OCI-LY1 (cell line): ENCODE measurements around the gene PKNOX1.
"Not testable (repeated sequence)": the region's sequence is repeated elsewhere in the genome, so short reads cannot be mapped to it uniquely, and the experiment has no call there.

Experiments used
- H2AFZ ChIP-seq: fragments of 200-600 bp; sonication (generic), shearing (Covaris generic); 2 replicates; pipeline ENCODE4 v1.6.0; 2014; ENCODE audit warnings: antibody characterized with exemption, mild to moderate bottlenecking, low read length
- H3F3A ChIP-seq: fragments of 200-600 bp; sonication (generic), shearing (Covaris generic); 2 replicates; pipeline ENCODE4 v1.6.0; 2014; ENCODE audit warnings: mild to moderate bottlenecking, antibody characterized with exemption, low read length, moderate library complexity; ENCODE audit not compliant: insufficient read depth
- H3K27ac ChIP-seq: fragments of 200-600 bp; sonication (generic); 2 replicates; pipeline ENCODE4 v1.5.1; 2014; ENCODE audit warnings: low read length, mixed run types, mild to moderate bottlenecking, low read depth; ENCODE audit not compliant: poor library complexity, severe bottlenecking
- H3K27me3 ChIP-seq: fragments of 200-600 bp; sonication (generic); 2 replicates; pipeline ENCODE4 v1.6.0; 2014; ENCODE audit warnings: antibody characterized with exemption, mild to moderate bottlenecking, low read length, moderate library complexity; ENCODE audit not compliant: insufficient read depth
- H3K36me3 ChIP-seq: fragments of 200-600 bp; sonication (generic); 2 replicates; pipeline ENCODE4 v1.6.1; 2014; ENCODE audit warnings: mild to moderate bottlenecking, antibody characterized with exemption, low read length, moderate library complexity, mixed read lengths; ENCODE audit not compliant: insufficient read depth
- H3K4me1 ChIP-seq: fragments of 200-600 bp; sonication (generic); 2 replicates; pipeline ENCODE4 v1.5.1; 2014; ENCODE audit warnings: mild to moderate bottlenecking, low read length, moderate library complexity; ENCODE audit not compliant: insufficient read depth, severe bottlenecking
- H3K4me2 ChIP-seq: fragments of 200-600 bp; sonication (generic), shearing (Covaris generic); 2 replicates; pipeline ENCODE4 v1.6.1; 2014; ENCODE audit warnings: low read length
- H3K4me3 ChIP-seq: fragments of 200-600 bp; sonication (generic); 2 replicates; pipeline ENCODE4 v1.5.1; 2014; ENCODE audit warnings: low read length, low read depth, mild to moderate bottlenecking, mixed read lengths; ENCODE audit not compliant: poor library complexity, severe bottlenecking
- H3K79me2 ChIP-seq: fragments of 200-600 bp; shearing (Covaris generic); 2 replicates; pipeline ENCODE4 v1.6.1; 2016; ENCODE audit warnings: mixed run types, low read length, mixed read lengths; ENCODE audit not compliant: insufficient read depth
- H3K9ac ChIP-seq: fragments of 200-600 bp; sonication (generic), shearing (Covaris generic); 2 replicates; pipeline ENCODE4 v1.6.1; 2014; ENCODE audit warnings: mild to moderate bottlenecking, low read length, mixed read lengths
- H3K9me2 ChIP-seq: fragments of 200-600 bp; sonication (generic), shearing (Covaris generic); 2 replicates; pipeline ENCODE4 v1.6.1; 2014; ENCODE audit warnings: low read depth, mild to moderate bottlenecking, low read length, mixed read lengths
- H3K9me3 ChIP-seq: fragments of 200-600 bp; shearing (Covaris generic); 2 replicates; pipeline ENCODE4 v1.6.1; 2014; ENCODE audit warnings: low read length, mixed read lengths
- H4K20me1 ChIP-seq: fragments of 200-600 bp; sonication (generic), shearing (Covaris generic); 2 replicates; pipeline ENCODE4 v1.6.0; 2016; ENCODE audit warnings: mild to moderate bottlenecking, low read length; ENCODE audit not compliant: insufficient read depth
- EZH2 ChIP-seq: fragments of 200-600 bp; sonication (generic), shearing (Covaris generic); IDR thresholded peaks from 2 replicates; pipeline ENCODE4 v1.8.0; 2017; ENCODE audit warnings: borderline replicate concordance, mixed run types, mild to moderate bottlenecking, antibody characterized with exemption, low read length, moderate library complexity, mixed read lengths
- TF ChIP-seq, protein P1 (sequence below): fragments of 200-600 bp; sonication (generic), shearing (Covaris generic); IDR thresholded peaks from 2 replicates; pipeline ENCODE4 v1.5.1; 2017; ENCODE audit warnings: mild to moderate bottlenecking, antibody characterized with exemption, low read length, moderate library complexity, mixed read lengths

Gene PKNOX1

DNA sequence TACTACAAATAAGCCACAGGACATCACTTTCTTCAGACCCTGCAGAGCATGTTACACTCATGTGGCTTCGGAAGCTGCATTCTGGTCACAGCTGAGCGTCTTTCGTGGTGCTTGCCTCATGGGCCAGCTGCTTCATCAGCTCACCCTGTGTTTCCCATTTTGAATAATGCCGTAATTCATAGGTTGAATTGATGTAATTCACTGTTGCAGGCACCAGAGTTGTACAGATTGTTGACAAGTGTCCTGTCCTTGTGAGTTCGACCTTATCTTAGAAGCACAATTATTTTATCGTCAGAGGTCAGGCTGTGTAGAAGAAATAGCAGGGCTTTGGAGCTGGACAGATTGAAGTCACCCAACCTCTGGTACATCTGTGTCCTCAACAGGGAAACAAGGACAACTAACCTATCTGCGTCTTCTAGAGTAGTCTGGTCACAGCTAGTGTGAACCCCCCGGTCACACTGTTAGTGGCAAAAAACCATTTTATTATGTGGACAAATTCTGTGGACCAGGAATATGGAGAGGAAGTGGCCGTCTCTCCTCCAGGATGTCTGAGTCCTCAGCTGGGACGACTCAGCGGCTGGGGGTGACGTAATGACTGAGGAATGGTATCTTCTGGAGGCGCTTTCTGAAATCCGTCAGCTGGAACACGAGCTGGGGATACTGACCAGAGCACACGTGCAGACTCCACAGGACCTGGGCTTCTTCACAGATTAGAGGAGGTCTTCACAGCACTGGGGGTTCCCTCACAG lies 17.8 kb downstream of the PKNOX1 start:
- Histone ChIP-seq H3K27me3 (no peaks in the 10 kb centered on the region), H3K4me1 (peaks cover 51% of the 10 kb centered on the region), H4K20me1 (no peaks in the 10 kb centered on the region), H3F3A (no peaks in the 10 kb centered on the region), H3K9me3 (peaks cover under 1% of the 10 kb centered on the region; the same call in 1 of the 2 replicates), H2AFZ (no peak overlapping the region), H3K36me3 (no peaks in the 10 kb centered on the region; the same call in 1 of the 2 replicates), H3K9me2 (no peaks in the 10 kb centered on the region), H3K4me2 (peak overlapping the region; percentile 43), H3K27ac (peak overlapping the region; percentile 87), H3K9ac (peak overlapping the region; percentile 19; the same call in 1 of the 2 replicates), H3K79me2 (no peaks in the 10 kb centered on the region), H3K4me3 (no peak overlapping the region)
- TF ChIP-seq, protein P1, sequence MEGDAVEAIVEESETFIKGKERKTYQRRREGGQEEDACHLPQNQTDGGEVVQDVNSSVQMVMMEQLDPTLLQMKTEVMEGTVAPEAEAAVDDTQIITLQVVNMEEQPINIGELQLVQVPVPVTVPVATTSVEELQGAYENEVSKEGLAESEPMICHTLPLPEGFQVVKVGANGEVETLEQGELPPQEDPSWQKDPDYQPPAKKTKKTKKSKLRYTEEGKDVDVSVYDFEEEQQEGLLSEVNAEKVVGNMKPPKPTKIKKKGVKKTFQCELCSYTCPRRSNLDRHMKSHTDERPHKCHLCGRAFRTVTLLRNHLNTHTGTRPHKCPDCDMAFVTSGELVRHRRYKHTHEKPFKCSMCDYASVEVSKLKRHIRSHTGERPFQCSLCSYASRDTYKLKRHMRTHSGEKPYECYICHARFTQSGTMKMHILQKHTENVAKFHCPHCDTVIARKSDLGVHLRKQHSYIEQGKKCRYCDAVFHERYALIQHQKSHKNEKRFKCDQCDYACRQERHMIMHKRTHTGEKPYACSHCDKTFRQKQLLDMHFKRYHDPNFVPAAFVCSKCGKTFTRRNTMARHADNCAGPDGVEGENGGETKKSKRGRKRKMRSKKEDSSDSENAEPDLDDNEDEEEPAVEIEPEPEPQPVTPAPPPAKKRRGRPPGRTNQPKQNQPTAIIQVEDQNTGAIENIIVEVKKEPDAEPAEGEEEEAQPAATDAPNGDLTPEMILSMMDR = no peak
- no peak for TF ChIP-seq EZH2

DNA sequence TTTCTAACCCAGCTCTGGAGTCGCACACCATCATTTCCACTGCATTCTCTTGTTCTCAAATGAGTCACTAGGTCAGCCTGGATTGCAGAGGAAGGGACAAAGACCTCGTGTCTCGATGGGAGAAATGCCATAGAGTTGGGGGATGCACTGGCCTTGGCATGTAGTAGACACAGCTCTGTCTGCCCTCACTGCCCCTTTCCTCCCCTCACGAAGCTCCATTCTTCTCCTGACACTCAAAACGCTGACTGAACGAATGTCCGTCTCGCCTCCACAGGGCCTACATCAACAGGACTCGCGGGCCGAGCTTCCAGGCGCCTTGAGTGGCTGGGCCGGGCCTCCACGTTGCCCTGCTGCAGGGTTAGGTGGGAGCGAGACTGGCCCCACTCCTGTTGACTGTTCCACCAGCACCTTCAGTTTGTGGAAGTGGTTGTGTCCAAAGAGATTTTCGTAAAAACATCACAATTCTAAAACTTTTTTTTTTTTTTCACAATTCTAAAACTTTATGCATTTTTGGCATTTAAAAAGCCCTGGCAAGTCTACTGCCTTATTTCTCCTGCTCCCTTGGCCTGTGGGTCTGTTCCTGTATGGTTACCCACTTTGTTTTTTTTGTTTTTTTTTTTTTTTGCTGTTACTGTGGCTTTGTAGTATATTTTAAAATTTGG lies 18.8 kb downstream of the PKNOX1 start:
- Histone ChIP-seq H3K79me2 (no peaks in the 10 kb centered on the region), H3K4me2 (no peak overlapping the region), H4K20me1 (no peaks in the 10 kb centered on the region), H3K9me2 (no peaks in the 10 kb centered on the region), H3K36me3 (peaks cover 4% of the 10 kb centered on the region; the same call in 1 of the 2 replicates), H3K9ac (no peak overlapping the region), H3F3A (no peaks in the 10 kb centered on the region), H3K9me3 (peaks cover 7% of the 10 kb centered on the region), H3K27ac (peak overlapping the region; percentile 87), H3K4me3 (no peak overlapping the region), H3K4me1 (peaks cover 47% of the 10 kb centered on the region), H2AFZ (no peak overlapping the region), H3K27me3 (no peaks in the 10 kb centered on the region)
- no peak for TF ChIP-seq EZH2
- TF ChIP-seq, protein P1 = no peak

DNA sequence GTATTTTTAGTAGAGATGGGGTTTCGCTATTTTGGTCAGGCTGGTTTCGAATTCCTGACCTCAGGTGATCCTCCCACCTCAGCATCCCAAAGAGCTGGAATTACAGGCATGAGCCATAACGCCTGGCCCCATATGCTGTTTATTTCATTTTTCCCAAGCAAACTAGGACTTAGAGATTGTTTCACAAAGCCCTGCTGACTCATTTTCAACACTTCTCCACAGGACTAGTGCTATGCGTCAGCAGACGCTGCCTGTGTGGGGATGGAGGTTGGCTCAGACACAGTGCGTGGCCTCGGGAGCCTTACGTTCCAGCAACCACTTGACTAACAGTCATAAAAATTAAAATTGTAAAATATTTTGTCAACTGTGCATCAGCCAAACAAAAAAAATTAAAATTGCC lies 22.7 kb downstream of the PKNOX1 start:
- peaks cover 8% of the 10 kb centered on the region for H3K4me1 ChIP-seq
- H3K27me3 ChIP-seq = no peaks in the 10 kb centered on the region
- H3K27ac ChIP-seq = no peak overlapping the region
- no peak overlapping the region for H2AFZ ChIP-seq
- no peak overlapping the region for H3K4me3 ChIP-seq
- no peaks in the 10 kb centered on the region for H3K9me2 ChIP-seq
- peaks cover 4% of the 10 kb centered on the region for H3K36me3 ChIP-seq
- H3K9ac ChIP-seq = no peak overlapping the region
- no peak overlapping the region for H3K4me2 ChIP-seq
- TF ChIP-seq, protein P1 = no peak
- TF ChIP-seq EZH2 = no peak
- H3K9me3 ChIP-seq = peaks cover 7% of the 10 kb centered on the region
- H4K20me1 ChIP-seq = no peaks in the 10 kb centered on the region
- H3K79me2 ChIP-seq = no peaks in the 10 kb centered on the region
- H3F3A ChIP-seq = no peaks in the 10 kb centered on the region

GRCh38 chr21:42997983-42998382 lies 23.6 kb downstream of the PKNOX1 start:
- not testable (repeated sequence) for H3K79me2 ChIP-seq, H3K36me3 ChIP-seq, H3K4me1 ChIP-seq

GRCh38 chr21:42999152-42999551 lies 24.8 kb downstream of the PKNOX1 start:
- not testable (repeated sequence) for H3K27ac ChIP-seq, H3K4me1 ChIP-seq, H3K9me2 ChIP-seq, H4K20me1 ChIP-seq, H3F3A ChIP-seq, H3K4me2 ChIP-seq, H3K27me3 ChIP-seq, H2AFZ ChIP-seq, H3K79me2 ChIP-seq, H3K4me3 ChIP-seq, H3K9ac ChIP-seq, H3K9me3 ChIP-seq, H3K36me3 ChIP-seq

More at GRCh38 chr21:42997983-42998382, 23.6 kb downstream of the PKNOX1 start:
- not testable (repeated sequence) for H3K9me3 ChIP-seq, H3K4me2 ChIP-seq, H3K27me3 ChIP-seq, H3K27ac ChIP-seq, H2AFZ ChIP-seq, H3F3A ChIP-seq, H4K20me1 ChIP-seq, H3K4me3 ChIP-seq, H3K9me2 ChIP-seq, H3K9ac ChIP-seq
